Right lung (tissue), 5 donors: ENCODE measurements around the gene TMEM165. TPM values are rescaled to one million over a fixed set of nuclear protein-coding genes. Genes with fewer than 3 reads are reported as not detected.

Experiments used
- DNase-seq, 2 donors: peaks; one replicate each; pipeline ENCODE4 v3.0.0-alpha.2; 2013
- polyA plus RNA-seq, 5 donors: library from polyadenylated mRNA; unstranded; fragments of 120-200 nt; gene quantifications; one replicate each; pipeline versions ENCODE4 v1.2.1 to v1.2.3, GENCODE V29; 2013; ENCODE audit warnings: inconsistent platforms in 1 of 5, low replicate concordance in 1 of 5; ENCODE audit not compliant: insufficient read length in 5 of 5, insufficient read depth in 1 of 5

The TMEM165 gene
- polyA plus RNA-seq, 5 donors, result 77.0 to 109 (median 92.6) TPM

DNA sequence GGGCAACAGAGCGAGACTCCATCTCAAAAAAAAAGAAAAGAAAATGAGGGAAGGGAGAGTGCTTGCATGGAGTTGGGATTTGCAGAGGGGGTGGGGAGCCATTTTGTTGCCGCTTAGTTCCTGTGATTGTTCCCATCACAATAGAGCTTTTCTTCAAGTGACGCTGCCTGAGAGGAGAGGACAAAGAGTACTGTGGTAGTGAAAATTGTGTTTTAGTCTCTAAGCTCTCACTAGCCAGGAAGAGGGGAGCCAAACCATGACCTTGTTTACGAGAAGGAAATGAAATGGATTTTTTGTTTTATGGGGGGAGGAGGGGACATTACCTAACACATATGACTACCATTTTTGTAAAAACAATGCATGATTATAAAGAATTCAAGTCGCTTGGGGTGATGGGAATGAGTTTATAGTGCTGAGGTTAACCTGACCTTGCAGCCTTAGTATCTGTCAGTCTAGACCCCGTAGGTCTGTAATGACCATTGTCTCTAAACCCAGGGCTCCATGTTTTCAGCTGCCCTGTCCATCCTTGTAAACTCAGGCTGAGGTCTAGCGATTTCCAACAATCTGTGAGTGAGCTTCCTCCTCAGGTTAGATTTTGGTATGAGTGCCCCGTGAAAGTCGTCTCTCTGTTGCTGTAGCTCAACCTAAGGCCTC lies 30.9 kb upstream of the TMEM165 start:
- no peak for DNase-seq

DNA sequence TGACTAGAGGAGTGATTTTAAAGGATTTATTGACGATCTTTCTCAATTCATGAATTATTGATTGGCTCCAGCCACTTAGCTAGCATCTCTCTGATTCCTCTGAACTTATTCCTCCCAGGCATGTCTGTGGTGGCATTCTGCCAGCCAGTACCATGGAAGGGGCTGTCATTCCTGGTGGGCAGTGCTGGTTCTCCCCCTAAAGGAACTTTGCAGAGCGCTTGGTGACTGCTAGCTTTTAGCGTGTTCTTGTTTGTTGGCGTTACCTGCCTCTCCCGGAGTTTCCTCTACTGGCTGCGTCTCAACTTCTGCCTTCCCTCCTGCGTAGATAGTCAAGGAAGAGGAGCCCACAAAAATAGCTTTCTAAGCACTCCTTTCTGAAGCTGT lies 30.4 kb upstream of the TMEM165 start:
- DNase-seq, result no peak

DNA sequence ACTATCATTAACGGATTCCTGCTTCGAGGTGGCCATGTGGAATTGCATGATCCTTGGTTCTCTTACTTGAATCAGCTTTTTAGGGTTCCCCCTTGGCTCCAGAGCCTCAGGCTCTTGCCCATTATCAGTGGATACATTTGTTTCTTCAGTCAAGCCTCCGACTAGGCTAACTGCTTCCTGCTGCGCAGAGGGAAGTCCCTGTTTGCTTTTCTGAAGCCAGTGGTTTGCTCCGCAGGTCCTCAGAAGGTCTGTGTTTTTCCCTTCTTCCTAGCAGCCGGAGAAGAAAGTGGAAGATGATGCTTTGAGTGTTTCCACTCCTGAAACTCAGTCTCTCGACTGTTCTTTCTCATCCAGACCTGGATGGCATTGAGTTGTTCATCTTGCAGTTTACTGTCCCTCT lies 29.1 kb upstream of the TMEM165 start:
- DNase-seq, result no peak

DNA sequence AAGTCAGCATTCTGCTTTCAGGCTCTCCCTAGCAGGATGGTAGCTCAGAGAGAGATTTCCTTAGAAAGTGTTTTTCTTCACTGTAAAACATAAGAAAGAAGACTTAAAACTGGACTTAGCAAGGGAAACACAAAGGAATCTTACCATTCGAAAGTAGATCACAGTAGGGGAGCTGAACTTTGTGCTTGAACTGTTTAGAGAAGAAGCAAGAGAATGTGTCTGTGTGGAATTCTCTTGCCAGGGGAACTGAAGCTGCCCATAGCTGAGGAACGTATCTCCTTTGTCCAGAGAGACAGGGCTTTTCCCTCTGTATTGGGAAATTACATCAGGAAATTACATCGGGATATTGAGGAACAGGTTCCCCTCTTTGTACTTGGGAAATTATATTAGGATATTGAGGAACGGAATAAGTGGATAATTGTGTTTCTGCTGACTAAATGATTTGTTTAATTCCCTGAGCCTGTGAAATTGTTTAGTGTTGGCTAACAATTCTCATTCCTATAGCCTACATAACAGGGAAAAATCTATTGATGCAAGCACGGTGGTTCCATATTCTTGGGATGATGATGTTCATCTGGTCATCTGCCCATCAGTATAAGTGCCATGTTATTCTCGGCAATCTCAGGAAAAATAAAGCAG lies 28.6 kb upstream of the TMEM165 start:
- DNase-seq, result no peak

DNA sequence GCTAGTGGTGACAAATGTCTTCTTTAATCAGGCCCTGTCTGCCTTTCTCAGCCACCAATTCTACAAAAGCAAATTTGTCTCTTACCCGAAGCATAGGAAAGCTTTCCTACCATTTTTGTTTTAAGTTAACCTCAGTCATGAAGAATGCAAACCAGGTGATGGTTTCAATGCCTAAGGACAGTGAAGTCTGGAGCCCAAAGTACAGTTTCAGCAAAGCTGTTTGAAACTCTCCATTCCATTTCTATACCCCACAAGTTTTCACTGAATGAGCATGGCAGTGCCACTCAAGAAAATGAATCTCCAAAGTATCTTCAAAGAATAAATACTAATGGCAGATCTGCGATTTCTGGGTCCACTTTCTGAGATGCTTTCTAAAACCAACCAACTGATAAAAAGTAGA lies 25.8 kb upstream of the TMEM165 start:
- DNase-seq, result no peak

DNA sequence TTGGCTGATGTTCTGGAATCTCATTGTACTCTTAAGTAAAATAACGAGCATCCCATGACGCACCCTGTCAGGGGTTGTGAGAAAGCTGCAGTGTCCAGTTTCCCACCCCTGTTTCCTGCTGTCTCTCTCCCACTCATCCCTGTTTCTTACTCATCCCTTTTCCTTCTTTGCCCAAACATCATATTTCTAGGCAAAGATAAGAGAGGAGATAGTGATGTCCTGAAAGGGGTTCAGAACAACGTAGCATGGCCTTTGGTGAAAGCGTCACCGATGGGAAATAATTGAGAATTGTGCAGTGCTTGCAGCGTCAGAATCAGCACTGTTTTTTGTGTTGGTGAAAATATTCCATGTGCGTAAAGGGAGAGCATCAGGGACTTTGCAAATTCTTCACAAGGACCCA lies 23.5 kb upstream of the TMEM165 start:
- no peak for DNase-seq

DNA sequence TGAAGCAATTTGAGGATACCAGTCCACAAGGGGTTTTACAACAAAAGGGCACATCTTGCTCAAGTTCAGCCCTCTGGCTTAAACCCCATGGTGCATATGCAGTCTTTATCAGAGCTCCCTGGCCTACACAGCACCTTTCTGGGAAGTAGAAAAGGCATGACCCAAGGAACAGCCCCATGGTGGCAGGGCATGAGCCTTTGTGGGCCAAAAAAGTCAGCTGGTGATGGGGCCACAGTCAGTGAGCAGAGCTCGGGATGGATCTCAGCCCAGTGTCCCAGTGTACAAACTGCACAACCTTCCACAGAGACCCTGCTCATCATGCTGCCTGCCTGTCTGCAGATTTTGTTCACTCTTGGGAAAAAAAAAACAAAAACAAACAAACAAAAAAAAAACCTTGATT lies 22.3 kb upstream of the TMEM165 start:
- no peak for DNase-seq

DNA sequence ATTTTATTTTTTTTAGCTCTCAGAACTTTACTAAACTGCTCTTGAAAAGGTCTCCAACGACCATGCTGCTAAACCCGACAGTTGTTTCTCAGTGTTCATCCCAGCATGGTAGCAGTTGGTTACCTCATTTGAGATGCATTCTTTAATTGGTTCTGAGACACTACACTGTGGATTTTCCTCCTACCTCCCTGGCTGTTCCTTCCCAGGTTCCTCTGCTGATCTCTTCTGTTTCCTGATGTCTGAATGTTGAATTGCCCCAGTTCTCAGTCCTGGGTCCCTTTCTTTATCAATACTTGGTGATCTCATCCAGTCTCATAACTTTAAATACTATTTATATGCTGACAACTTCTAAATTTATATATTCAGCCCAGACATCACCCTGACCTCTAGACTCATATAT lies 19.1 kb upstream of the TMEM165 start:
- DNase-seq, result no peak

DNA sequence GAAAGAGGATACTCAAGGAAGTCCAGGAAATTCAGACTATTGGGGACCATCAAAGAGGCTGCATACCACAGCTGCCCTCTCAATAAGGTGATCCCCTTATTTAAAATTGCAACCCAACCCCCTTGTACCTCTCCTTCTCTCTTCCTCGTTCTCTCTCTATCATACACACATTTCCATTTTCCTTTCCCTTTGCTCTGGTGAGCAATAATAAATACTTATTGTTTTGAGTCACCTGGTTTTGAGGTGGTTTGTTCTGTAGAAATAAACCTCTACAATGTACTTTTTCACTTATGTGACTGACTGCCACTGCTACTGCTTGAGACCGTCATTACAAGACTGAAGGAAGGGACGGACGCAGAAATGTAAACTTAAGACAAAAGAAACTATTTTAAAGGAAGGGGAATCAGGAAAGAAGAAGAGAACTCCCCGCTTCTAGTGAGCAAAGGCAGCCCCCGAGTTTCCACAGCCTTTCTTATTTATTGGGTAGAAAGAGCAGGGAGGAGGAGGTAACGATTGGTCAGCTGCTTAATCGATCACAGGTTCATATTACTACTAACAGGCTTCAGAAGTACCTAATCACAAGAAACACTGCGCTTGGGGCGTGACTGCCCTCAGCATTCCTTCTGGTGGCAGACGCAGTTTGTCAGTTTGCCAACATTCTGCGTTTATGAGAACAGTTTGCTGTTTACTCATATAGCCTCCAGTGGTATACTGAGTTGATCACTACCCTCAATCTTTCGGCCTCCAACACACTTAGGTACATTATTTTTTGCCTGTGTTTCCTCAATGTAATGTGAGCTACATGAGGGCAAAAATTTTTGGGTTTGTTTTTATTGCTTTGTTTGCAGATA lies 16.9 kb upstream of the TMEM165 start:
- no peak for DNase-seq

DNA sequence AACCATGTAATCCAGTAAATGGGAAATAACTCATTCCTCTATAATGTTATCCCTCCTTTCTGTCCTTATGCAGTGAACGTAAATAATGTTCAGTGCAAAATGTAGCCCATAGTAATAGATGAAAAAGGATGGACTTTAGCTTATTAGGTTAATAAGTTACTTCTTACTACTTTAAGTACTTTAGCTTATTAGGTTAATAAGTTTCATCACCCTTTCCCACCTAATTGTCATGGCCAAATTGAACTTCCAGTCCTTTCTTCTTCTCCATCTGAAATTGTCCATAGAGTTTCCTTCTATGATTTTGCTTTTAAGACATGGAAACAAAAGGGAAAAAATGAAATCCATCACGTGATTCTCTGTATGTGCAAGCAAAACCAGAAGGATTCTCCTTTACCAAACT lies 15.2 kb upstream of the TMEM165 start:
- no peak for DNase-seq

DNA sequence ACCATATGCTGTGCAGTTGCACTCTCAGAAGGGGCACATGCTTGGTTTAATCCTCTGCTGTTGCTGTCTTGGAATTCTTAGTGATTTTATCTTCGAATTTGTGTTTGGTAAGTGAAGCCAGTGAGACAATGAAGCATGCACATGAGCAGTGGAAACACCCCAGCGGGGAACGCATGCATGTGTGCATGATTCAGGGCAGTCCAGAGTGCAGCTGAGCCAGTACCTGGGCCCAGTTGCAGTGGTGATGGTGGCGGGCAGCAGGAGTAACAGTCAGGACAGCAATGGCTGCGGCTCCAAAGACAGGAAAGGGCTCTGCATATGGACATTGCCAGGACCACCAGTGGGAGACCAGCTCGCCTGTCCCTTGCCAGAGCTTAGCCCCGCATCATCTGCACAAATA lies 14.3 kb upstream of the TMEM165 start:
- DNase-seq, result no peak

DNA sequence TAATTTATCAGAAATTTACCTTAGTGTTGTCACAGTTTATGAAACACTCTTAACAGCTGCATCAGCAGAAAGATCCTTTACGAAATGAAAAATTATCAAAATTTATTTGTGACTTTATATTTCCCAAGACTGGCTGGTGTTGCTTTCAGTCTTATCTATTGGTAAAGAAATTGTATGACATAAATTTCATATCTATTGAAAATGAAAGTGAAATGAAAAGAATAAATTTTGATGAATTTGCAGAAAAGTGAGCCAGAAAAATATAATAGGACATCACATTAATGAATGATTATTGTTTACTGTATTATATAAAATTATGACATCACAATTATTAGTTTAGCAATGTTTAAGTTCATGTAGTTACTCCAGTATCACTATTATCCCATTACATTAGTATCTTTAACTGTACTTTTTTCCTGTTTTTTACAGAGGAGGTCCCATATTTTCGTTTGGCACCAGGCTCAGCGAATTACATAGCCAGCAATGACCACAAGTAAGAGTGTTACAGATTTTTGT lies 13.2 kb upstream of the TMEM165 start:
- DNase-seq, result no peak

DNA sequence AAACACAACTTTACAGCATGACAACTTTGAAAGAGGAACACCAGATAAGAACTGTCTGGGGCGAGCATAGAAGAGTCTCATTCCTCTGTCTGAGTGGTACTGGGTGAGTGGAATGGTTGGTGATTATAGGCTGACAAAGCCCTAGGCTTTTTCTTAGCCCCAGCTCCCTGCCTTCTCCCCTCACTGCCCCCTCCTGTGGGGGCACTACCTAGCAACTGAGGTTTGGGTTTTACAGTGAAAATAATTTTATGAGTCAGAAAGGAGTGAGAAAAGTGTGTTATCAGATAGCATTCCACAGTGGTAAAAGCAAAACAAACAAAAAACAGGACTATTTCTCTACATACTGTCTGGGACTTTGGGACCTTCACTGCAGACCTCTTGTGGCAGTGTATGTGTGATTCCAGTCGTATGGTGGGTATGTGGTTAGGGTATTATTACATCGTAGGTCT lies 10.5 kb upstream of the TMEM165 start:
- no peak for DNase-seq

DNA sequence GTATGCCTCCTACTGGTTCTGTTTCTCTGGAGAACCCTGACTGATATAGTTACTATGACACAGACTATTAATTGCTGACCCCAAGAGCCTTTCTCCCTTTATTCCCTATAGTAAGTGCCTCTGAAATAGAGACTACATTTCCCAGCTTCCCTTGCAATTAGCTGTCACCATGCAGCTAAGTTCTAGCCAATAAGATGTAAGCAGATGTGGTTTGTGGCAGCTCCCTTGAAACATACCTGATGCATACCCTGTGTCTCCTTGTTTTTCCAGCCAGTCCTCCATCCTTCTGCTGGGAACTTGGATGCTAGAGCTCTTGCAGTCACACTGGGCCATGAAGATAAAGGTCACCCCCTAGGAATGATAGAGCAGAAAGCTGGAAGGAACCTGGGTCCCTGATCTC lies 9.7 kb upstream of the TMEM165 start:
- no peak for DNase-seq

DNA sequence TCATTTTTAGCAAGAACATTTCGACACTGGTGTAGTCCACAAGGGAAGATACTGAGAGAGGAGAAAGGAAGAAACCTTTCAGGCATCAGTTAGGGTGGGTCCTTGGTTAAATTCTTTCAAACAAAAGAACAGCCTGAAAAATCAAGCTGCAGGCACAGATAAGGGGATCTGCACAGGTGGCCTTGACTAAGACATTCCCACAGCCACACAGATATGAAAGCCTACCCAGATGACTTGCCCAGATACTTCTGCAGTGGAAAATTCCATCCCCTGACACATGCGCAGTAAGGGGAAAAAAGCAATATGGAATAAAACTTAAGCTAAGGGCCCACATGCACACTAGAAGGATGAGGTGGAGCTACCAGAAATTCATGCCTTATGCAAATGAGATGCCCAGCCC lies 8.9 kb upstream of the TMEM165 start:
- DNase-seq, result no peak

DNA sequence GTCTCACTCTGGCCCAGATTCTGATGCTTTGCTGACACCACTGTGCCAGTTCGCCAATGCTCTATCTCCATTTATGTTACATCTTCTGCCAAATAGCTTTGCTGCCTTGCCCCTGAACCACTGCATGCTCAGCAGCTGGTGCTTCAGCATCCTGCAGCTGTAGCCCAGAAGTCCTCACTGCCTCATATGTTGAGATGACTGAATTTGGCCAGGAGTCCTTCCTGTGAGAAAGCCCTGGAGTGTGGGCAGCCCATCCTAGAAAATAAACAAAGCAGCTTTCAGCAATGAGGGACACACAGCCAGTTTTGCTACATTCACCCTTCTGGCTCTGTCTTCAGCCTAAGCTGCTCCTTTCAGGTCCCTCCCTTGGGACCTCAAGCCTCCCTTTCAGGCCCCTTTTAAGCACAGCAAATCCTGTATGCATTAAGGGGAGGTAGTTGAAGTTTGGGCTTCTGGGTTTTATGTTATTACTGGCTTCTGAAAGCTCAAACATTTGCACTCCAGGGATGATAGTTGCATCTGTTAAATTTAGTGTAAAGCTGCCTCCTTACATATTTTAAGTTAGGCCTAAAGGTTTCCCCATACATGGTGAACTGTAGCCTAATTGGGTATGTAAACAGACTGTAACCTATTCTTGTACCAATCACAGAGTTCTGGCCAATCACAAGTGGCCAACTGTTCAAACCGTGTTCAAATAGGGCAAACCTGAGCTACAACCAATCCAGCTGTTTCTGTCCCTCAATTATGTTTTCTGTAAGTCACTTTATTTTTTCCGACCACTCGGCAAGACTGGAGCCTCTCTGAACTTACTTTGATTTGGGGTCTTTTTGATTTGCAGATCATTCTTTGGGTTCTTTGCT lies 2.1 kb upstream of the TMEM165 start:
- no peak for DNase-seq

DNA sequence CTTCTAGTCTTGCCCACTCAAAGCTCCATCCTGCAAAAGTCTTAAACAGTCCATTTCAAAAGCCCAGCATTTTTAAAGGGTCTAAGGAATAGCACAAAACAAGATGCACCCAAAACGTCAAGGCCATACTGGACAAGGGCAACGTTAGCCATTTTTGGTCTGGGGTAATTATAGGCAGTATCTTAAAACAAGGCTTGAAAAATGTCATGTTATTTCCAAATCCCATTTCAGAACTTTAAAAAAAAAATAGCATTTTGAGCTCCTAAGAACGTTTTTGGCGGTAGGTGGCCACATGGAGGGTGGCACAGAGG lies 584 bp upstream of the TMEM165 start:
- no peak for DNase-seq

DNA sequence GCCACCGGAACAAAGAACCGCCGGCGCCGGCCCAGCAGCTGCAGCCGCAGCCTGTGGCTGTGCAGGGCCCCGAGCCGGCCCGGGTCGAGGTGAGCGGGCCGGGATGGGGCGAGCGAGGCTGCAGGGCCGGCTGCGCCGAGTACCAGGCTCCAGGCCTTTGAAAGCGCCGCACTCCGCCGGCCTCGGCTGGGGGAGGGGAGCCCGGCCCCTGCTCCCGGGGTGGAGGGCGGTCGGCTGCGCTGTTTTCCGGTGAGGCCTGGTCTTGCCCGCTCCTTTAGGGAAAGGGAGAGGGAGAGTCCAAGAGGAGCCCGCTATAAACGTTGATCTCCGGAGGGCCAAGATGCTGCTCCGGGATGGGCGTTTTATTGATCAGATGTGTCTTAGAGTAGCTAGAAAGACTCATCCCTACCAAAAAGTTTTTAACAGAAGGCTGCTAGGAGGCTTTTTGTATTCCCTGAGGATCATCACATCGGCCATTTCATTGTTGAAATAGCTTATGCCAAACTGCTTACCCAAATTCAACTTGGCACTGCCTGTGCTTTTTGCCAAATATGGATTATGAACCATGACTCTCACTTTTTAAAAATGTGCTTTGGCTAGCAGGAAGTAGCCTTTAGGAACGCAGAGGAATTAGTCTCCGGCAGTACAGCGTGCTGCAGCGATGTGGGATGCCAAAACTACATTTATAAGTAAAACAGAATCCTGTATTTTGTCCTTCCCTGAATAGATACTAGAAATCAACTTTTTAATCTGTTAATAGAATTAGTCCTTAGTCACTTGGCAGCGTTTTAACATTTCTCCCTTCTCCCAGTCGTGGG lies 760 bp downstream of the TMEM165 start:
- DNase-seq, result peak in 1 of 2 donors; percentile 64

DNA sequence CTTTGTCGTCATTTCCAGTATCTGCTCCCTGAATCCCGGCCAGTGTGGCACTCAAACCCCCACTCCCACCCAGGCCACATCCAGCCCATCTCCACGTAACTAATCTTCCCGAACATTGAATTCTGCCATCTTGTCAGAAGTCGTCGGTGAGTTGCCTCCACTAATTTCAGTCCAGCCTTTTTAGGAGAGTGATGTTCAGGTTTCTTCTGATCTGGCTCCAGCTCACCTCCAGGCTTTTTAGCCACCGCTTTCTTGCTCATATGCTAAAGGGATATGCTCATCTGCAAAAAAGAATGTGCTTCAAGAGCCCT lies 1.3 kb downstream of the TMEM165 start:
- DNase-seq, result no peak

DNA sequence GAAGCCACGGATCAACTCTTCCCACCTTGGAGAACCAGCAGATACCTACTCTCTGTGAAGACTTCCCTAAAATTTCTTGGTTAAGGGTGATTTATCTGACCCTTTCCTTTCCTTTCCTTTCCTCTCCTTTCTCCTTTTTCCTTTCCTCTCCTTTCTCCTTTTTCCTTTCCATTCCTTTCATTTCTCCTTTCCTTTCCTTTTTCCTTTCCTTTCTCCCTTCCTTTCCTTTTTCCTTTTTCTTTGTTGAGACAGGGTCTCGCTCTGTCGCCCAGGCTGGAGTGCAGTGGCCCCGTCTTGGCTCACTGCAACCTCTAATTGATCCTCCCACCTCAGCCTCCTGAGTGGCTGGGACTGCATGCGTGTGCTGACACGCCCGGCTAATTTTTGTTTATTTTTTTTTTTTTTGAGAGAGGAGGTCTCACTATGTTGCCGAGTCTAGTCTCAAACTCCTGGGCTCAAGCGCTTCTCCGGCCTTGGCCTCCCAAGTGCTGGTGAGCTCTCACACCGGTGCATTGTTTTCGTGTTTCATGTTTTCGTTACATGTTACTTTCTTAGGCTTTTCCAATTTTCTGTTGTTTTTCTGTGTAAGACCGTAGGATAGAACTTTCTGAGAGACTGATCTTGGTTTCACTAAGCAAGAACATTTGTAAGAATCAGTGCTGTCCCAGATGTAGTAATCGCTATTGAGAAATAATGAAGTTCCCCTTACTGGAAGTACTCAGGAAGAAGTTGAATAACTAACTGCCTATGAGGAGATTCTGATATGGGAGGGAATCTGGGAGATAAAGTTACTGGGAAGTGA lies 2.0 kb downstream of the TMEM165 start:
- peak in 1 of 2 donors; percentile 47 for DNase-seq
